Epidermal melanocyte (primary cell): ENCODE data around the gene FAM111A.

Experiments used
- DNase-seq: peaks from one replicate; pipeline ENCODE4 v3.0.0; 2011; ENCODE audit warnings: low spot score; ENCODE audit not compliant: insufficient read length

Gene FAM111A

DNA sequence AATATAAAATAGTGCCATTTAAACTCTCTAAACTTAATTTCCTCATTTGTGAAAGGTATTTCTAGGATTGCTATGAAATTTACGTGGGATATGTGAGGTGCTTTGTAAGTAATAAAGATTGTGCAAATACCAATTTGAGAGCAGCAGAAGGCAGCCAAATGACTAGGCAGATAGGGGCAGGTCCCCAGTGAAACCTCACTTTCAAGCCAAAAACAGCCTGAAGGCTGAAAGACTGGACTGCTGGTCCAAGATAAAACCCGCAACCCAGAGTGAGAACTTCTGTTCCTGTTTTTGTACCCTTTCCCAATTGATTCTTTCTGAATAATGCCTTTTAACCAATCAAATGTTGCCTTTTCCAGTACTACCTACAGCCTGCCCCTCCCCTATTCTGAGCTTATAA is 36.5 kb downstream of the FAM111A start:
- no peak for DNase-seq

DNA sequence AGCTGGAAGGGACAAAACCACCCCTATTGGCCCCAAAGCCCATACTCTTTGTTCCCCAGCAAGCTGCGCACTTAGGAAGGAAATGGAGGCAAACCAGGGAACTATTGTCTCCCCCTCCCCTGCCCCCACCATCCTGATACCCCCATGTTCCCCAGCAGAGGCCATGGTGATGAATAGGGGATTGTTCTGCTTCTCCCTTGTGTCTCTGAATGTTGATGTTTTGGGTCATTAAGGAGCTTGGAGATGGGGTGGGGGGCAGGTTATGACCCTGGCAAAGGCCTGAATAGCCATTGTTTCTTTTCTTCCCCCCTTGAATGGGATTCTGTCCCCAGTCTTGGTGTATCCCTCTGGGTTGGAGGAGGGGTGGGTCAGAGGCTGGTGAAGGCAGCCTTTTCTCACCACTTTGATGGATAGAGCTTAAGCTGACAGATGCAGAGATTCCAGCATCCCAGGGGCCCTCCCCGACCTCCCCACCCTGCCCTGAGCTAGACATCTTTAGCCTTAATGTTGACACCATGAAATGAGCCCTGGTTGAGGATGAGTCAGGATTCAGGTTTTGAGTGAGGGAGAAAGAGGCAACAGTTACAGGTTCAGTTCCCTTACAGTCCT is 37.6 kb downstream of the FAM111A start:
- DNase-seq: no peak

DNA sequence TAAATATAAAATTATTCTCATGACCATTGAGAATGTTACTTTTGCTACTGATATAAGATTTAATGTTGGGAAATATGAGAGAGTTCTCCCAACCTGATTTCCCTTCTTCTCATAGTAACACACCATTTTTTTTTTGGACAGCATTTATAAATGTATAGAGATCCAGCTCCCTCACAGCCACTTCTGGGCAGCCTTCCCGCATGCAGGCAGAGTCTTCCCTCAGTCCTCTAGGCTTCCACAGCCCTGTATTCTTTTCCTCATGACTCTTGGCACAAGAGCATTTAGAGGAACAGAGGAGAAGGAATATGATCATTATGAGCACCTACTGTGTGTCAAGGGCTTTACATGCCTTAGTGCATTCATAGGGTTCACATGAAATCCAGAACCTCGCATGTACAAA is 38.3 kb downstream of the FAM111A start:
- no peak for DNase-seq

DNA sequence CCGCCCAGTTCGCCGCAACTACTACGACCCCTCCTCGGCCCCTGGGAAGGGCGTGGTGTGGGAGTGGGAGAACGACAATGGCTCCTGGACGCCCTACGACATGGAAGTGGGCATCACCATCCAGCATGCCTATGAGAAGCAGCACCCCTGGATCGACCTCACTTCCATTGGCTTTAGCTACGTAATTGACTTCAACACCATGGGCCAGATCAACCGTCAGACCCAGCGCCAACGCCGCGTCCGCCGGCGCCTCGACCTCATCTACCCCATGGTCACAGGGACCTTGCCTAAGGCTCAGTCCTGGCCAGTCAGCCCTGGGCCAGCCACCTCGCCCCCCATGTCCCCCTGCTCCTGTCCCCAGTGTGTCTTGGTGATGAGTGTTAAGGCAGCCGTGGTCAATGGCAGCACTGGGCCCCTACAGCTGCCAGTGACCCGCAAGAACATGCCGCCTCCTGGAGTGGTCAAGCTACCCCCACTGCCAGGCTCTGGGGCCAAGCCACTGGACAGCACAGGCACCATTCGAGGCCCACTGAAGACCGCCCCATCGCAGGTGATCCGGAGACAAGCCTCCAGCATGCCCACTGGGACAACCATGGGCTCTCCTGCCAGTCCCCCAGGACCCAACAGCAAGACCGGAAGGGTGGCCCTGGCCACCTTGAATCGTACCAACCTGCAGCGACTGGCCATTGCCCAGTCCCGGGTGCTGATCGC is 39.2 kb downstream of the FAM111A start:
- DNase-seq: no peak

DNA sequence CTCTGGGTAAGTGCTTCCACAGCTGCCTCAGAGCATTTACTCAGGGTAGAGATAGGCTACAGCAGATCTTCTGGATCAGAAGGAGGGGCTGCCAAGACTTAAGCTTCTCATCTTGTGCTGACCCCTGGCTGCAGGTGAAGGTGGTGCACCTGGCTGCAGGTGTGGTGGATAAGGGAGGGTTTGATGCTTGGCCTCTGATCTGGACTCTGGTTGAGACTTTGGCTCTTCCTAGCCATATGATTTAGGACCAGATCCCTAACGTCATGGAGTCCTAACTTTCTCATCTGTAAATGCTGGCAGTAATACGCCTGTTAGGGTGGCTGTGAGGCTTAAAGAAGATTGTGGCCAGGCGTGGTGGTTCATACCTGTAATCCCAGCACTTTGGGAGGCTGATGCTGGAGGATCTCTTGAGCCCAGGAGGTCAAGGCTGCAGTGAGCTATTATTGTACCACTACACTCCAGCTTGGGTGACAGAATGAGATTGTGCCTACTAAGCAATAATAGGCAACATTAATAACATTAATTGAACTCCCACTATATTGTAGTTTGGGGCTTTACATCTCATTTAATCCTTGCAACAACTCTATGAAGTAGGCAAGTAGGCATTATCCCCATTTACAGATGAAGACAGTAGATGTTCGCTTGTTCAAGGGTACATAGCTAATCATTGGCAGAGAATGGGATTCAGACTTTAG is 39.9 kb downstream of the FAM111A start:
- DNase-seq: no peak

DNA sequence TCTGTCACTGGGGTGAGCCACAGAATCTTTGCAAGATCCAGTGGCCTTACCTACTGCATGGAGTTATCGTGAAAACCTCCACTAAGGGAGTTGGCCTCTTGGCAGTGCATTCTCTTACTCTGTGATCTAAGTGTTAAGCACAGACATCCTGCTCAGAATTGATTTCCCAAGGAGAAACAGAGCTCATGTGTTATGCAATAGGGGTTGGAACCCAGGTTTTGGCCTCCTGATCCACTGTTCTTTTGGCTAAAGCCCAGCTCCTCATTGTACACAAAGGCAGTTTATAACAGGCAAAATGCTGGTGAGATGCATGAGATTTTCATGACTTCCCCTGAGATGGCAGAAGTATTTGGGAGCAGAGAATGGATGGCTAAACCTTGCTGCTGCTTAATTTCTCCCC is 41.1 kb downstream of the FAM111A start:
- DNase-seq: no peak

DNA sequence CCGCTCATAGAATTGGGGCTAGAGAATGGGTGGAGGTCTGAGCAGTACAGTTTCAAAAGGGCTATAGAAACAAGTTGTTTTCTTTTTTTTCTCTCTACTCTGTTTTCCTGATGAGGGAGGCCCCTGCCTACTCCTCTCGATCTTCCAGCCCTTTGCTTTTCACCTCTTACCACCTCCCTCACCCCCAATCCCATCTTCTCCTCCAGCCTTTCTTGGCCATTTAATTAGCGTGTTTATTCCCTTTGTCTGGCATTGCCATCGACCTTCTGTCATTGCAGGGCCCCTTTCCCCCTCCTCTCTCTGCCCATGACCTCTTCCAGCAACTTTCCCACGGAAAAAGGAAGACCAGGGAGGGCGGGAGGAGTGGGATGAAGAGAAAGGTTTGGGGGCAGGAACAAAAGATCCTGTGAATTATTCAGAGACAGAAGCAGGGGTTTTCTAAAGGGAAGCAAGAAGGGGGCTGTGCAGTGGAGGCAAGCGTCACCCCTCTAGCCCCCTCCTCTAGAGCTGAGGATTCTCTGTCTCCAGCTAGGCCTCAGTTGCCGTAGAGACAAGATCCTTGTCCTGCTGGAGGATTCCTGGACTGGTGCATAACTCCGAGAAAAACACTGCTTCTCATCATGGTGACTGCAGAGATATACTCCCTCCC is 42.2 kb downstream of the FAM111A start:
- DNase-seq: no peak

DNA sequence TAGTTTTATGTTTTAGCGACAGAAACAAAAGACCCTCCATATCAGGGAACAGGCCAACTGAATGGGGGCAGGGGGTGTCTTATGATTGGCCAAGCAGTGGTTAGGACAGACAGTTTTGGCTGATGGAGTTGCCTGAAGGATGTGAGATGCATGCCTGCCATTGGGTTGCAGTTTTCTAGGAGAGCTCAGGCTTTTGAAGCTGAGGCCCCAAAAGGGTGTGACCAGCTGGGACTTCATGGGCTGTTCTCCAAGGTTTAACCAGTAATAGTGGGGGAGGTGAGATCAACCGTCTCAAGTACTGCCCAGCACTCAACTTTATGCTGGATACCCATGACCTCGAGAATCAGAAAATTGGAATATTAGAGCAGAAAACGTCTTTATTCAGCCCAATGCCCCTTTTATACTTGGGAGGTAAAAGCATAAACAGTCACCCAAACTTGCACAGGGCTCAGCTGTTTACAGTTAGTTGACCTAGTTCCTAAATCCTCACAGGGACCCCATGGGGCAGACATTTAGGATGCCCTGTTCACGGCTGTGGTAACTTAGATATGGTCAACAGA is 42.8 kb downstream of the FAM111A start:
- no peak for DNase-seq

DNA sequence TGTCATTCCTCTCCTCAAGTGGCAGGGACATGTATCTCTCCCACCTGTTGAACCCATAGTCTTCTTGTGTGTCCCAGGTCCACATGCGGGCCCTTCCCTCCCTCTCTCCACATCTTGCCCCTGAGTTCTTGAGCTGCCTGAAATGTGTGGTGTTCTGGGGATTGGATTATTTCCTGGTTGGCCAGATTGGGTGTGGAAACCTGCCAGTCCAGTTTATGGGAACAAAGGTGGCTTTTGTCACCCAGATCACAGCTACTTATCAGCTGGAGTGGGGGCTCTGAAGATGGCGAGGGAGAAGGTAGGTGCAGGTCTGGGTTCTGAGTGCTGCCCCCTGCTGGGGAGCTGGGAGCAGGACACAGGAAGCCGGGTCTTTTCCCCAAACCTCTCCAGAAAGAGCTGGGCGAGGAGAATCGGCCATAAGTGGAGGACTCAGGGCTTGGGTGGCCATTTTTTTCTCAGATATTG is 43.5 kb downstream of the FAM111A start:
- DNase-seq: no peak

DNA sequence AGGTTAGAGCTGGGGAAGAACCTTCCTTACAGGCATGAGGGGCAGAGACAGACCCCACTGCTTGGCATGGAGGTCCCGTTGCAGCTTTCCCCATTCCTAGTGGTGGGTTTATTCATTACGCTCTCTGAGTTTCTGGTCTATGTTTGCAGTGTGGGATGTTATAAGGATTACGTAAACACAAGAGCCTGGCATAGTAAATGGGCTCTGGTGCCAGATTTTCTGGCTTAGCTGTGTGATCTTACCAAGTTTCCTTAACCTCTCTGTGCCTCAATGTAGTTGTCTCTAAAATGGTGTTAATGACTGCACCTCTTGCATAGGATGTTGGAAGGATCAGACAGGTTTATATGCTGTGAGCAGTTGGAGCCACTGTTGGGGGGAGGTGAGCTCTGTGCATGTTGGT is 44.4 kb downstream of the FAM111A start:
- no peak for DNase-seq

DNA sequence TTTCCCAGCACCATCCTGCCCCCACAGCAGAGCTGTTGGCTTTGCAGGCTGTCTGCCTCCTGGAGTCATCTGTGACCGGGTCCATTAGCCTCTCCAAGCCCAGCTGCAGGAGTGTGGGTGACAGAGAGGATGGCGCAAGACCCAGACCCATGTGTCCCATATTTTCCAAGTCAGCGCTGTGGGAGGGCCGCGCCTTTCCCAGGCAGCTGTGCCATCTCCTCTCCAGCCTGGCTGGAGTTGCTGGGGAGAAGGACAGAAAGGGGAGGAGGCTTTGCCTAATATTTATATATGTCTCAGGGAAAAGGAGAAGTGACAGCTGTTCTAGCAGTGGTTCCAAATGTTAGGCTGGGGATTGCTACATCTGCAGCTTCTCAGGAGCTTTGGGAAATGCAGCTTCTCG is 44.9 kb downstream of the FAM111A start:
- peak; percentile 73 for DNase-seq

DNA sequence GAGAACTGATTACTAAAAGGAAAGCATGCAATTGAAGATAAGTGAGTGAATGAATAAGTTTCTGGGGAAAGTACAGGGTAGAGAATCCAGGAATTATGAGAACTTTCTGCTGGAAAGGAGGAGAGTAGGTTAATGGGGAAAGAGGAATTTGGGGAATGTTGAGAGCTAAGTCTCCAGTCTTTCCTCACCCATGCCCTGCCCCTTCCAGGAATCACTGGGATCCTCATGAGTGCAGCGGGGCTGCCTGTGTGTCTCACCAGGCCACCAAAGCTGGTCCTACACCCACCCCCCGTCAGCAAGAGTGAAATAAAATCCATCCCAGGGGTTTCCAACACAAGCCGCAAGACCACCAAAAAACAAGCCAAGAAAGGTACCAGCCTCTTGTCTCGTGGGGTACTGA is 46.3 kb downstream of the FAM111A start:
- no peak for DNase-seq

DNA sequence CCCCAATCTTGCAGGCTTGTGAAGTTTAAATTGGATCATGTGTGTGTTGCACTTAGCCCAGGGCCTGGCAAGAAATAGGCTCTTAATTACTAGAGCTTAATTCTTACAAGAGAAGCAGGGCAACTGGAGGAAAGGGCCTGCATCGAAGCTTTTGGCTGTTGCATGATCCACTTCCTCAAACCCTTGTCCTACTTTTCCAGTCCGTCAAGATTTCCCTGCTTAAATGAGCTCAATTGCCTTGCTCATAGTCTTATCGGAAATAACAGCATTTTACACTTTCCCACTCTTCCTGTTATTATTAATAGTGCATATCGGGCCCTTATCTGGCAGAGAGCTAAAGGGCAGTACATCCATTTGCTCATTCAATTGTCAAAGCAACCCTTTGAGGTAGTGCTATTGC is 47.3 kb downstream of the FAM111A start:
- no peak for DNase-seq

DNA sequence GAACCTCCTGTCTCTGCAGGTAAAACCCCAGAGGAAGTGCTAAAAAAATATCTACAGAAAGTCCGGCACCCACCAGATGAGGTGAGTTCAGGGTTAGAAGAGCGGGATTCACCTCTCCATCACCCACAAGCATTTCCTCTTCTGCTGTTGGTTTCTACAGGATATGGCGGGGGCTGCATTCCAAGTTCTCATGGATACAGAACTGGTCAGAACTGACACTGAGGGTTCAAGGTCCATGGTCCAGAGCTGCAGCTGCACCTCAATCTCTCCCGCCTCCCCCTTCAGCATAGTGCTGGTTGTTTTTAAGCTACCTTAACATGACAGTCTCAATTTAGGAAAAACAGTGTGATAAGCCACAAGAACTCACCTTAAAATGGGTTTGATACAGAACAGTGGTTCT is 48.4 kb downstream of the FAM111A start:
- DNase-seq: no peak

DNA sequence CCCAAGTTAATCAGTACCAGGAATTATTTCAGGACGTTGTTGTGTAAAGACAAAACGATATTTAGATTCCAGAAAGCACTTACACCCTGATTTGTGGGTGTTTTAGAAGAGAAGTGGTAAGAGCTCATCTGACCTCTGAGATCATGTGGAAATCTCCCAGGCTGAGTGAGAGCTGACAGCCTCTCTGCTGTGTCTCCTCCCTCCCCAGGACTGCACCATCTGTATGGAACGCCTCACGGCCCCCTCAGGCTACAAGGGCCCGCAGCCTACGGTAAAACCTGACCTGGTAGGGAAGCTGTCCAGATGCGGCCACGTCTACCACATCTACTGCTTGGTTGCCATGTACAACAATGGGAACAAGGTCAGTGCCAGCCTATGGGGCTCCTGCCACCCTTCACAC is 49.2 kb downstream of the FAM111A start:
- DNase-seq: no peak

DNA sequence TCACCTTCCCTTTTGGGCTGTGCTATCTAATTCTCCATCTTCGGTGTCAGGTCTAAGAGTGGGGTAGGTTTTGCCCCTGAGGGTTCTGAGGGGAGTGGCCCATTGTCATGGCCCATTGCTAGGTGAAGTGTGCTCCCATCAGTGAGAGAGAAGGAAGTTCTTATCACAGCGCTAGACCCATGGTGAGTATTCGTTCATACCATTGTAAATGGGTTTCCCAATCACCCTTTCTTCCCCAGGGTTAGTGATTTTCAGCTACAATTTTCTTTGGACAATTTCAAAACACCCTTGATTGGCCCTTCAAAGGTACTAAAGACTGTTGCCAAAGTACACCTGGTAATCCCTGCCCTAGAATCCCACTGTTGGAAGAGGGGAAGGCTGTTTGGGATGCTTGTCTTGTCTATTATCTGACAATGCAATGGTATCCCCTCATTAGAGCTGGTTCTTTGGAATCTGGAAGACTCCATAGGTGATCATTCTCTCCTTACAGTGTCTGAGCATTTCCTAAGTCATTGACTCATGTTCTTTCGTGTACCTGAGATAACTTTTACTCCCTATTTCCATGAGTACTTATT is 49.9 kb downstream of the FAM111A start:
- DNase-seq: no peak

DNA sequence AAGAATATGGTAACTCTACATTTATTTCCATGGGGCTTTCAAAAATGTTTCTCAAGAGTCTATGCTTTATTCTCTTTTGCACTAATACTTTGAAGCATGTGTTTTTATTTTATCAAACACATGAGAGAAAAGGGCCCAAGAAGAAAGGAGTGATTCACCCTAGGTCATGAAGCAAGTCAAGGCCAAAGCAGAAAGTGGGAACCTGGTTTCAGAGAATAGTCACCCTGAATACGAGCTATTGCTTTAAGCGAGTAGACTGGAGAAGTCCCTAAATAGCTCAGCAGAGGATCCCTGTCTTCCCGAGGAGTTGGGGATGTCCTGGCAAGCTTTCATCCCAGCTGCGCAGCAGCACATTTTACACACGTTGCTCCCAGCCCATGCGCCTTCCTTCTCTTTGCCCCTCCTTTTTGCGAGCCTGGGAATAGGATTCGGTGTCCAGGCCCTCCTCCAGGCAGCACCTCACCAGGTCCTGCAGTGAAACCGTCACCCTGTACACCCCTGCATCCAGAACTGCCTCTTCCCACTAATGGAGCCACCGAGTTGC is 51.0 kb downstream of the FAM111A start:
- no peak for DNase-seq

DNA sequence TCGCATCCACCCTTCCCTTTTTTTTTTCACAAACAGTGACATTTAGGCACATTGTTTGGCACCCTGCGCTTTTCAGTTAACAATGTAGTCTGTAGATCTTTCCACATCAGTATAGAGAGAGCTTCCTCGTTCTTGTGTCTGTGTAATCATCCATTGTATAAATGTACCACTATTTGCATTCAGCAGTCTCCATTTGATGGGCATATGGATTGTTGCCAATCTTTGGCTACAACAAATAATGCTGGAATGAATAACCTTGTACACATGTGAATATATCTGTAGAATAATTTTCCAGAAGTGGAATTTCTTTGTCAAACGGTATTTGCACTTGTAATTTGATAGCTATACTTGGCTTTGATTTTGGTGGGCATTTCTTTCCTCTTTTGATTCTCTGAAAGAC is 52.9 kb downstream of the FAM111A start:
- DNase-seq: no peak

DNA sequence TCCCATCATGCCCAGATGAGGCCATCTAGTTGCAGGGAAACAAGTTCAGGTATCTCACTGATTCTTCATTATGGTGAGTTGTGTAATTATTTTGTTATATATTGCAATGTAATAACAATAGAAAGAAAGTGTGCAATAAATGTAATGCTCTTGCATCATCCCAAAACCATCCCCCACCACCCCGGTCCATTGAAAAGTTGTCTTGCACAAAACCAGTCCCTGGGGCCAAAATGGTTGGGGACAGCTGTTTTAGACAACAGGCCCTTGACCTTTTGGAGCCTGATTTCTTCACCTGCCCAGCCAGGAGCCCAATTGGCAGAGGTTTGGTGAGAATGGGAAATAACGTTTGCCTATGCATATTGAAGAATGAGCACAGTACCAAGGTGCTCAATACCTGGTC is 54.1 kb downstream of the FAM111A start:
- no peak for DNase-seq

DNA sequence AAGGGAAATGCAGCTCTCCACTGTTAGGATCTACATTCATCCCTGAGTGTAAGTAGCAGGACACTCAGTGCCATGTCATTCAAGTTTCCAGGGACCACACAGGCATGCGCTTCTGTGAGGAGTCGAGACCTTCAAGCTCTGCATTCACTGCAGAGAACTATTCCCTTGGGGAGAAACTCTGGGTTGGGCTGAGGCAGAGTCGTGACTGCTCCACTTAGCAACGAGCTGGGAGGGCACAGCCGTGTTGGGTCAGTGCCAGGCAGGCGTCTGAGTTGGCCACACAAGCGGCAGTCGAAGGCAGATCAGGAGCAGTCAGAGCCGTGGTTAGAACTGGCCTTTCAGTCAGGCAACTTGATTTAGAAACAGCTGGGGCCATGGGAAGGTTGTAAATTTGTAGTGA is 55.3 kb downstream of the FAM111A start:
- peak; percentile 87 for DNase-seq

DNA sequence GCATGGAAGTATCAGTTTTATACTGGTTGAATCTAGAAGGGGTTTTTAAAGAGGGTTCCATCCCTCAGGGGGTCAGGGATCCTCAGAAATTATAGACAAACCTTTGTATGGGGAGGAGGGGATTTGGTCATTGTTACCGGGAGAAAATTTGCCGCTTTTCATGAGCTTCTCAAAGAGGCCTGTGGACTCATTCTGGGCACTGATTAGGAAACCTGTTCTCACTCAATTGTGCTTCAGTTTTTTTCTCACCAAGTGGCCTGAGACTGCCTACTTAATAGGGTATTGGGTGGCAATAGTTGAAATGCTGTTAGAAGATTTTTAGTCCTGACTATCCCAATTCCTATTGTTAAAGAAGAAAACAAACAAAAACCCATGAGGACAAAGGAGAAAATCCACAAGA is 56.1 kb downstream of the FAM111A start:
- DNase-seq: no peak
